GM18909 (cell line): Measurements from ENCODE around the gene PPP3R1.

Source experiments
- ATAC-seq: cut with Tn5 transposase; IDR thresholded peaks from one replicate; pipeline ENCODE4 v1.9.1; 2021; ENCODE audit warnings: mild to moderate bottlenecking; ENCODE audit not compliant: unreplicated experiment, poor library complexity

The PPP3R1 gene

DNA sequence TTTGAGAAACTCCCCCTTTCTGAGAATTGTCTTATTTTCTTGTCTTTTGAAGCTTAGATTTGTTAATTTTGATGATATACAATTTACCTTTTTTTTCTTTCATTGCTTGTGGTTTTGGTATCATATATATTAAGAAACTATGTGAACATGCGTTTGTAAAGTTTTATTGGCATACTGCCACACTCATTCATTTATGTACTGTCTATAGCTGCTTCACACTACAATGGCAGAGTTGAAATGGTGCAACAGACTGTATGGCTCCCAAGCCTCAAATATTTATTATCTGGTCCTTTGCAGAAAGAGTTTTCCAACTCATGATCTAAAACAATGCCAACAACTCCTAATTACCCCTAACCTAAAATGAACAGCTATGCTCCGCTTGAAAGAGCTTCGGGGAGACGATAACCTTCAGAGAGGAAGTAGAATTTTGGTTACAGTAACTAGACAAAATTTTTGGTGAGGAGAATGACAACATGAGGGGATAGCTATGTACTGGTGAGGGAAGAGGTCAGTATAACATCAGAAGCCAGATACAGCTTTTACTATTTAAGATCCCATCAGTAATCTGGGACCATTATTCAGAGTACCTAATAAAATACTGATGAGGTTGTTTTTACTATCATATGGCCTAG, 16.1 kb downstream of the PPP3R1 start:
- ATAC-seq, result no peak

DNA sequence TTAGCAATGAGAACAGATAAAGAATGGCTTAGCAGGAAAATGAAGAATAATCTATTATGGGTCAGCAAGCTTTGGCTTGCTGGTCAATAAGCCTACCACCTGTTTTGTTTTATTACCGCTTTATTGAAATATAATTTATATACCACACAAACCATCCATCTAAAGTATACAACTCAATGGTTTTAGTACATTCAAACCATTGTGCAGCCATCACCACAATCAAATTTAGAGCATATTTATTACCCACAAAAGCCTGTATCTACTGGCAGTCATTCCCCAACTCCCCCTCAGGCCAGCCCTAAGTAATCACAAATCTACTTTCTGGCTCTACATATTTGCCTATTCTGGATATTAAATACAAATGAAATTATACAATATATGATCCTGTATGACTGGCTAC, 17.2 kb downstream of the PPP3R1 start:
- no peak for ATAC-seq

DNA sequence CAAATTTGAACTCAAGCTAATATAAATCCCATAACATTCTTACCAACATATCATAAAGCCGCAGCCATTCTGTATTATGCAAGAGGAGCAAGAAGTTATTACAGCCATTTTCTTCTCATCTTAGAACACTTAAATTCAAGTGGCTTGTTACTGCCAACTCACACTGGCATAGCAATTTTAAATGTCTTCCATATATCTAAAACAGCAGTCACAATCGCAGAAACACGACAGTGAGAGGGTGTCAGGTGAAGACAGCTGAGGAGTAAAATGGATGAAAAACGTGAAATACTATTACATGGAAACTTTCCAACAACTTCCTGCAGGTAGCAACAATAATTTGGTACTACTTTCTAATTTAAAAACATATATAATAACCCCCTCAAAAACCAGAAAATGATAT, 17.9 kb downstream of the PPP3R1 start:
- no peak for ATAC-seq

DNA sequence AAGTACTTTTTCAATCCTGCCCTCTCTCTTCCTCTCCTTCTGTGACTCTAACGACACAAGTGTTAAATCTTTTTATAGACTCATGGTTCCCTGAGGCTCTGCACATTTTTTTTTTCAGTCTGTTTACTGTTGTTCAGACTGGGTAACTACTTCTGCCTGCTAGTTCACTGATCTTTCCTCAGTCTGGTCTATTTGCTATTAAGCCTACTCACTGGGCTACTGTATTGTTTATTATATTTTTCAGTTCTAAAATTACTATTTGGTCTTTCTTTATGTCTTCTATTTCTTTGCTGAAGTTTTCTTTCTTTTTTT, 21.3 kb downstream of the PPP3R1 start:
- ATAC-seq, result no peak

DNA sequence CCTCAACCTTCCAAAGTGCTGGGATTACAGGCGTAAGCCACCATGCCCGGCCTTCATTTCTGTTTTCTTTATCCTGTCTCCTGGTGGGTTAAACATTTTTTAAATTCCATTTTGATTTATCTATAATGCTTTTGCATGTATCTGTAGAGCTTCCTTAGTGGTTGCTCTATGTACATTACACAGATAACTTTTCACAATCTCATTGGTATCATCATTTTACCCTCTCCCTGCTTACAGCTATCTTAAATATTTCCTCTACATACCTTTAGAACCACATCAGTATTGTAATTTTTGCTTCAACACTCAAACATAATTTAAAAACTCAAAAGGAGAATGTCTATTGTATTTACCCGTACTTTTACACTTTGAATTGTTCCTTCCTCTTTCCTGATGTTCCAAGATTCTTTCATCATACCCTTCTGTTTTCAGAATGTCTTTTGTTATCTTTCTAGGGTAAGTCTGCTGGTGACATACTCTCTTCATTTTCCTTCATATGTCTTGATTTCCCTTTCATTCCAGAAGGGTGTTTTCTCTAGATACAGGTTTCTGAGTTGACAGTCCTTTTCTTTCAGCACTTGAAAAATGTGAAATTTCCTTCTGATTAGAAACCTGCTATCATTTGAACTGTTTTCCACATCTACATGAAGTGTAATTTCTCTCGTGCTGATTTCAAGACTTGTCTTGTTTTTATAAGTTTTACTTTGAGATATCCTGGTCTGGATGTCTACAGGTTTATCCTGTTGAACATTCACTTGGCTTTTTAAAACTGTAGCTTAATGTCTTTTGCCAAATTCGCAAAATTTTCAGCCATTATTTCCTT, 21.9 kb downstream of the PPP3R1 start:
- no peak for ATAC-seq

DNA sequence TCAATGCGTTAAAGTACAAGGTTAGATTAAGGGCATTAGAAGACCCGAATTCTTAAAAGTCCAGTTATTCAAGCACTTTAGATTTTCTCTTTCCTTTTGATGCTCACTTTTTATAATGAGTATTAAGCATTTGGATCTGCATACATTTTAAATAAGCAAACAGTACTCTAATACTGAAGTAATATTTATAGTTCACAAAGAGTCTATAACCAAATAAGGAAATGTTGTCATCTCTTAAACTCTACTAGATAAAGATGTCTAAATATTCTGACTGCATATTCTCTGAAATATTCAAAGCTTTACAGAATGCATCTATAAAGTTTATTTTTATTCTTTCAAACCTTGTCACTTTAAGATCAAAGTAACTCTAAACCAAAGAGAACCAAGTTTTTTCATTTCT, 25.5 kb downstream of the PPP3R1 start:
- ATAC-seq, result no peak

DNA sequence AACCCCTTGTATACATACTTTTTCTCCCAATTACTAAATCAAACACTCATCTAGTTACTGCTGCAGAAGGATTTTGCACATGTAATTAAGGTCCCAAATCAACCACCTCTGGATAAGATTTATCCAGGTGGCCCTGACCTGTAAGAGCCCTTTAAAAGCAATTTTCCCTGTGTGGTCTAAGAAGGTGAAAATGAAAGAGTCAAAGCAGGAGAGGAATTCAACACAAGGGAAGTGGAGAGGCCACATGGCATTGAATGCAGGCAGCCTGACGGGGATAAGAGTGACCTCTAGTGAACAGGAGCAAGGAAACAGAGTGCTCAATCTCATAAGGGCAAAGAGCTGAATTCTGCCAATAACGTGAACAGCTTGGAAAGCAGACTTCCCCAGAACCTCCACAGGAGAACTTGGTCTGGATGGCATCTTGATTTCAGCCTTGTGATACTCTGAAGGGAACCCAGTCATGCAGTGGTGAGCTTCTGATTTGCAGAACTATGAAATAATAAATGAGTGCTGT, 27.2 kb downstream of the PPP3R1 start:
- ATAC-seq, result peak; percentile 82

DNA sequence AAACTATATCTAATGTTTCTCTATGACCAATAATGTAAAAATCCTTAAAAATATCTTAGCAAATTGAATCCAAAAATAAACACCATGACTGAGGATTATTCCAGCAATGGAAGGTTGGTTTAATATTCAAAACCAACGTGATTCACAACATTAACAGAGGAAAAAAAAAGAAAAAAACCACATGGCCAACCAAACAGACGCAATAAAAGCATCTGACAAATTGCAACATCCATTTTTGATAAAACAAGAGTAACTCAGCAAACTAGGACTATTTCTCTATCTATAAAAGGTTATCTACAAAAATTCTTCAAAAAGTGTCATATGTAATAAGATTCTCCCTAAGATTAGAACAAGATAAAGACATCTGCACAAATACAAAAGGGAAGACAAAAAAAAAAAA, 28.9 kb downstream of the PPP3R1 start:
- no peak for ATAC-seq

DNA sequence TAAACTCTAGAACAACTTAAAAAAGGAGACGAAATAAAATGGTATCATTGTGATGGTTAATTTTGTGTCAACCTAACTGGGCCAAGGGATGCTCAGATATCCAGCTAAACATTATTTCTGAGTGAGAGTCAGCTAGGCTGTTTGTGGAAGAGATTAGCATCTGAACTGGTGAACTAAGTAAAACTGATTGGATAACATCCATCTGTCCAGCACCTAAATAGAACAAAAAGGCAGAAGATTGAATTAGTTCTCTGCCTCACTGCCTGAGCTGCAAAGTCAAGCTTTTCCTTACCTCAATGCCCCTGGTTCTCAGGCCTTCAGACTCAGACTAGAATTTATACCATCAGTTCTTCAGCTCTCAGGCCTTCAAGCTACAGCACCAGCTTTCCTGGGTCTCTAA, 30.0 kb downstream of the PPP3R1 start:
- no peak for ATAC-seq

DNA sequence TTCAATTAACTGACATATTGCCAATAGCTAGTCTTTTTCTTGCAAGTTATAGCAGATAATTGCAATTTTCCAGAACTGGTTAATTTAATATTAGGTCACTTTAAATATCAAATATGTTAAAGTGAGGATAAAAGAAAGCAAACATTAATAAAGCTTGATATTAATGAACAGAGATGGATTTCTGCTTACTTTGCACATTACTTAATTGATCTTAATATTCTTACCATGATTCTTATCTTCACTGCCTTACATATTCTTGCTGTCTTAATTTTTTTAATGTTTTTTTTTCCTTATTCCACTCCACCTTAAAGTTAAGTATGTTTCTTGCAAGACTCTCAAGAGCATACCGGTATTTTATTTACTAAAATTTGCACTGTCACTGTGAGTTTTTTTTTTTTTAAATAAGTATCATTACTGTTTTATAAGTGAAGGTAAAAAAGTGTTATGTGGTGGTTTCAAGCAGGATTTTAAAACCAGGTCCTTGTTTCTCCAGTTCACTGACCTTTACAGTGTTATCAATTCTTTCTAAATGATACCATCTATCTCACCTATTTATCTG, 33.9 kb downstream of the PPP3R1 start:
- no peak for ATAC-seq

DNA sequence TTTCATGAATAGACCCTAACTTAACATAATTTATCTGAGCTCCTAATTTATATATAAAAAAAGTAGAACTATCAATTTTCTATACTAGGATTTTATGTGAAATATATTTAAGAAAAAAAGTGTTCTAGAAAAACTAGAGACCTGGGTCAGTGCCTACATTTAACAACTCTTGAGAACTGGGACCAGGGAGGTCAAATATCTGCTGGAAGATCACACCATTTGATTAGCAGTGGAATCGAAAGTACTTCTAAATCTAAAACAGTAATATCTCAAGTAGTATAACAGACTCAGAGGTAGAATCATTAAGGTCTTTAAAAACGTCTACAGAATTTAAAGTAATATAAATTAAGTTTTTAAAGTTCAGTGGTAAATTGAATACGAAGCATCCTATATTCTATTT, 34.6 kb downstream of the PPP3R1 start:
- ATAC-seq, result no peak

DNA sequence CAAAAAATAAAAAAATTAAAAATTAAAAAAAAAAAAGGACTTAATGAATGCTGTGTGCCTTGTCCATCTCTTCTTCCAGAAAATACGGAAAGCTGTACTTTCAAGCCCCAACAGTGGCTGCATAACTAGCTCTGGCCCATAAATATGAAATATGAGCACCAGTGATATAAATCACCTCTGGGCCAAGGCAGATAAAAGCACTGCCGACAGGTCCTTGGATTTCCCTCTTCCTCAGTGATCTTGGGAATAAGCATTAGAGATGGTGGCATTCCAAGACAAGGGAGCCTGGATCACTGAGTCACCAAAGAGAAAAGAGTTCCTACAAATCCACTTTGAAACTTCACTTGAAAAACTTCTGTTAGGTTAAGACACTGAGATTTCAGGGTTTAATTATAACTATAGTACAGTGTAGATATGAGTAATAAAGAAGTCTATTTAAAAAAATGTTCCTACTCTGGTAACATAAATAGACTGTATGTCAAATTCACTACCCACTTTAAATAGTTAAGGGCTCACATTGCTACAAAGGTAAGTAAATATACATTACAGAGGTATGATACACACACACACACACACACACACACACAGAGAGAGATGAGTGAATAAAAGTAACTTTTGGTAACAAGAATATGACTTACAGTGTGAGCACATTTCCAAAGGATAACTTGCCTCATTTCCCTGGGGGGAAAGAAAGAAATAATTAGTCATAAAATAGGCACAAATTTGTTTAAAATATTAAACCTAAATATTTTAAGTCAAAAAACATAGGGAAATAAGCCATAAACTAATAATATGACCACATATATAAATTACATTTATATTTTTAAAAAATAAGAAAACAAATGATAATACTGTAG, 35.6 kb downstream of the PPP3R1 start:
- no peak for ATAC-seq

DNA sequence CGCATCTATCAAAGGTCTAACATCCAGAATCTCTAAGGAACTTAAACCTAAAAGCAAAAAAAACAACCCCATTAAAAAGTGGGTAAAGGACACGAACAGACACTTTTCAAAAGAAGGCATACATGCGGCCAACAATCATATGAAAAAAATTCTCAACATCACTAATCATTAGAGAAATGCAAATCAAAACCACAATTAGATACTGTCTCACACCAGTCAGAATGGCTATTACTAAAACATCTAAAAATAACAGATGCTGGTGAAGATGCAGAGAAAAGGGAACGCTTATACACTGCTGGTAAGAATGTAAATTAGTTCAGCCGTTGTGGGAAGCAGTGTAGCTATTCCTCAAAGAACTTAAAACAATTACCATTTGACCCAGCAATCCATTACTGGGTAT, 38.0 kb downstream of the PPP3R1 start:
- ATAC-seq, result peak; percentile 83

DNA sequence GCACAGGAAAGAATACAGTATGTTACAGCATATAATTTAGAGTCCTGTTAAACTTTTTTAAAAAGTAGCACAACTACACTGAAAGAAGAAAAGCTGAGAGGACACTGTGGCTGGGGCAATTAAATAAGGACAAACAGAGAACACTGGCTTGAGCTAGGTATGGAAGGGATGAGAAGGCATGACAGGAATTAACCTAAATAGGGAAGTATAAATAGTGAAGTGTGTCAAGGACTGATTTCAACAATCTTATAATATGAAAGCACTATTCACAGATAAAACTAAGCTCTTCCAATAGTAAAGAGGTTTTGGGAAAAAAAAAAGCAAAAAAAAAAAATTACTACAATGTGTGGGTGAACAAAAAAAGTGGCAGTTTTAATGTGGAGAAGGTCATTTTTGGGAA, 45.5 kb downstream of the PPP3R1 start:
- no peak for ATAC-seq

DNA sequence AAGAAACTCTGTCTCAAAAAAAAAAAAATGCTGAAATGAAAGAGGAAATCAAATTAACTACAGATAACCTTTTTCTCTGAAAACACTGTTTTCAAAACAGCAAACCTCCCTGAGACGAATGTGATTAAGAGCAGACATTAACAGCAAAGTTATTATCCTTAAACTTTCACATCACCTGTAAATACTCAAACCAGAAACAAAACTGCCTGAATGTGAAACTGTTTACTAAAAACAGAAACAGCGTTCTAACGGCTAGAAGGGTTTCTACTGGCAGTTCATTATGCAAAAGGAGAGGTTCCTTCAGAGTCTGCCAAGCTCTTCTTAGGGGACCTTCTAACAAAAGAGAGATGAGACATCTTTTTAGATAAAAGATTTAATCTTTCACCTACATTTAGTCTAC, 48.7 kb downstream of the PPP3R1 start:
- ATAC-seq, result peak; percentile 96

DNA sequence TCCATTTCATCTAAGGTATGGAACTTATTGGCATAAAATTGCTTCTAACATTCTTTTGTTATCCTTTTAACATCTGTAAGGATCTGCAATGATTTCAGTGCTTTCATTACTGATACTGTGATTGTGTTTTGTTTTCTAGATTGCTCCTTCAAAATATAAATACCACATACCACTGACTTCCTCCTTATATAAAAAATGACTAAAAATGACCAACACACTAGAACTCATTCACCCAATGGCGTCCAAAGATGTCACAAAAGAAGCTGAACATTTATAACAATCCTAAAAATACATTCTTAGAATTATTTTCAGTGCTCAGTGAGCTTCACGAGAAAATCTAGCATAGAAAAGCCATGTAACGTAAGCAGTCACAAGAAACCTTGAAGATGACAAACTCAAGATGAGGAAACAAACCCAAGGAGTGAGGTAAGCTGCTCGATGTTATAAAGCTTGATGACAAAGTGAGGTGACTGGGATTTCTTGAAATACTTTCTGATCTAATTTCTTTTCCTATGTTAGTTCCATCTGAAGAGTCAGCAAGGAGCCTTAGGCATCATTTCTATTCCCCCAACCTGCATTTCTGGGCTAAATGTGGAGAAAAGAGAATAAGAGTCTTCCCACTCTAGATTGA, 52.1 kb downstream of the PPP3R1 start:
- ATAC-seq, result no peak

DNA sequence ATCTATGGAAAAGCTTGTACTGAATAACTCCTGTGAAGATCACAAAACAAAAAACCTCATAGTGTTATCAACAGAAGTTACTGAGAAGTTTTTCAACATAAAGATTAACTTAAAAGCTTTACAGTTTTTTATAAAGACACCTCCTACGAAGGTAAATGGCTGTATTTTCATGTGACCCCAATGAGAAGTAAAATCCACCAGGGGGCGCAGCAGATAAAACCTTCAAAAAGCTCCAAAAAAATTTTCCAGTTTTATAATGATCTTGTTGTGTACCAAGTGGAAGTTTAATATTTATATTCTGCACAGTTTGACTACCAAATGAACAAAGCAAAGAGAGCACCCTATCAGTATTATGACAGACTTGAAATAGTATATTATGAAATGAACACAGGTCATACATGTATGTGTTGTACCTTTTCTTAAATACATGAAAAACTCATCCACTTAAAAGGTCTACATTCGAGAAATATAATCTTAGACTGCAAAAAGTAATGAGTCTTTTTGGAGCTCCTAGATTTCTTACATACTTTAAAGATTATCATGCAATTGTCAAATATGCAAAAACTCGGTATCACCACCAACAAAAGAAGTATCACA, 56.1 kb downstream of the PPP3R1 start:
- ATAC-seq, result no peak

DNA sequence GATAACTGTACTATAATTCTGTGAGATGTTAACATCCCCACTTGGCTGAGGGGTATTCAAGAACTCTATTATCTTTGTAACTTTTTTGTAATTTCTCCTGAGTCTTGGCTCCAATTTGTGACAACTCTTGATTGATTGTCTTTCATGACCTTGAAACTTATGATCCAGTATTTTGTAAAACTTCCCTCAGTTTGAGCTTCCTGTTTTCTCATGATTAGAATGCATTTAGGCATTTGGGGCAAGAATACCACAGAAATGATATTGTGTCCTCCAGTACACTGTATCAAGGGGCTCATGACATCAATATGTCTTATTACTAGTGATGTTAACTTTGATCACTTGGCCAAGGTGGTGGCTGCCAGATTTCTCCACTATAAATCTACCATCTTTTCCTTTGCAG, 57.2 kb downstream of the PPP3R1 start:
- ATAC-seq, result no peak

DNA sequence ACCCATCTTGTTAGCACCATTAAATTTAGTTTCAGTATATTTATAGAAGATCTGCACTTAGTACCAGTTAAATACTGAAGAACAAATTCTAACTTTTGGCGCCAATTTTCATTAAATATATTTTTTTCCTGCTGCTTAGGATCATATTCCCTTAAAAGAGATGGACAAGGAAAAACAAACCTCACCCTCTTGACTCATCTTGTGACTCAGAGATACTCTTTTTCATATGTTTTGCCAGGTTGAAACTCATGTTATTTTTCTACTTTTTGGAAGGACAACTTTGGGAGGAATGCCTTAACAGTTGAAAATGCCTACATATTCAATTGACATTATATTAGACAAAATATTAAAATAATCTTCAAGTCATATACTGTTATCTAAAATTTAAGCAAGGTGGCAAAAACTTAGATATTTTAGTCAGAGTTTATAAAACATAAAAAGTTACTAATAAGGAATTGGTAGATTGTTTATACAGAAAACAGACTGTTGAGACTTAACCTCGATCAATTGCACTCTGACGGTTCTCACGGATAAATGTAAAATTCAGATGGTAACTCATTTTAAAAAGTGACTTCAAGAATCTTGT, 58.5 kb downstream of the PPP3R1 start:
- no peak for ATAC-seq

DNA sequence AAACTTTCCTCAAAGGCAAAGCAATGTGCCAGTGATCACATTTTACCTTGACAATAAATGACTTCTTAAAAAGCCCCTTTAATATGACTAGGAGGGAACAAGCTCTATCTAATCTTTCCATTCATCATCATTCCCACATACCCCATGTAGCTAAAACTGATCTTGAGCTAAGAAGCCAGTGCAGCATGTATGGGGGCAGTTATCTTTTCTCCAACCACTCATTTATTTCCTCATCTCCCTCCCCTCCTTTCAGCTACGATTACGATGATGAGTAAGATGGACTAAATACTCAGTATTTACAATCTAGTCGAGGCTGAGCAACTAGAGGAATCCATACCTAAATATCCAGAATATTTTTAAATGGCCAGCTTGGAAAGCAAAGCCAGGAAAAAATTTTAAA, 59.2 kb downstream of the PPP3R1 start:
- no peak for ATAC-seq
